CD14-positive monocyte (primary cell): ENCODE results near the gene DLL4. TPM values are rescaled to one million over a fixed set of nuclear protein-coding genes. Genes with fewer than 3 reads are reported as not detected.

Experiments used
- DNase-seq, 3 donors: peaks; one replicate each; pipeline ENCODE4 v3.0.0-alpha.2; 2011 to 2022
- H2AFZ ChIP-seq: 2 replicates; pipeline ENCODE4 v1.6.0; 2012; ENCODE audit warnings: mild to moderate bottlenecking, low read depth, low read length, inconsistent platforms; ENCODE audit not compliant: insufficient read depth, poor library complexity, severe bottlenecking
- H3K27ac ChIP-seq, 2 donors: 1 replicate in 1 of 2; 2 replicates in 1 of 2; pipeline ENCODE4 v1.5.1; 2012 to 2013; ENCODE audit warnings: low read length in 2 of 2, control low read depth in 1 of 2, inconsistent platforms in 1 of 2, low read depth in 1 of 2, mild to moderate bottlenecking in 1 of 2
- H3K27me3 ChIP-seq, 2 donors: one replicate each; pipeline versions ENCODE4 v1.6.0 to v1.6.1; 2011 to 2013; ENCODE audit warnings: low read length in 2 of 2; ENCODE audit not compliant: control insufficient read depth in 2 of 2, insufficient read depth in 2 of 2
- H3K36me3 ChIP-seq, 2 donors: replicated peaks in 1 of 2; 1 replicate in 1 of 2; 2 replicates in 1 of 2; pipeline versions ENCODE4 v1.5.1 to v1.6.1; 2012 to 2013; ENCODE audit warnings: low read length in 2 of 2, control low read depth in 1 of 2, inconsistent platforms in 1 of 2, mild to moderate bottlenecking in 1 of 2; ENCODE audit not compliant: insufficient read depth in 2 of 2, control insufficient read depth in 1 of 2
- H3K4me1 ChIP-seq, 2 donors: 1 replicate in 1 of 2; 2 replicates in 1 of 2; pipeline versions ENCODE4 v1.5.1 to v1.6.1; 2012 to 2013; ENCODE audit warnings: low read length in 2 of 2, control low read depth in 1 of 2, inconsistent platforms in 1 of 2, mild to moderate bottlenecking in 1 of 2, moderate library complexity in 1 of 2; ENCODE audit not compliant: insufficient read depth in 2 of 2, control insufficient read depth in 1 of 2
- H3K4me2 ChIP-seq: replicated peaks from 2 replicates; pipeline ENCODE3; 2012; ENCODE audit warnings: low read length, moderate library complexity, mild to moderate bottlenecking; ENCODE audit not compliant: poor library complexity, severe bottlenecking; ENCODE audit errors: extremely low read depth
- H3K4me3 ChIP-seq, 3 experiments: fragments of 200-600 bp in 1 of 3; sonication (generic) in 1 of 3; replicated peaks in 1 of 3; 1 replicate in 2 of 3; 2 replicates in 1 of 3; pipeline ENCODE4 v1.5.1; 2011 to 2013; ENCODE audit warnings: low read length in 3 of 3, mild to moderate bottlenecking in 3 of 3, control low read depth in 2 of 3, low read depth in 2 of 3, inconsistent platforms in 1 of 3, moderate library complexity in 1 of 3
- H3K79me2 ChIP-seq: 2 replicates; pipeline ENCODE4 v1.6.0; 2012; ENCODE audit warnings: mild to moderate bottlenecking, control low read depth, inconsistent platforms, low read length, moderate library complexity; ENCODE audit not compliant: insufficient read depth
- H3K9ac ChIP-seq: 2 replicates; pipeline ENCODE4 v1.6.0; 2017; ENCODE audit warnings: low read length, mild to moderate bottlenecking; ENCODE audit not compliant: insufficient read depth, poor library complexity, severe bottlenecking
- H3K9me3 ChIP-seq, 2 donors: replicated peaks in 1 of 2; 1 replicate in 1 of 2; 2 replicates in 1 of 2; pipeline versions ENCODE4 v1.5.1 to v1.6.1; 2012 to 2013; ENCODE audit warnings: low read length in 2 of 2, control low read depth in 1 of 2; ENCODE audit not compliant: control insufficient read depth in 1 of 2, insufficient read depth in 1 of 2
- H4K20me1 ChIP-seq: 2 replicates; pipeline ENCODE4 v1.6.0; 2012; ENCODE audit warnings: mild to moderate bottlenecking, low read length, control low read depth, moderate library complexity; ENCODE audit not compliant: insufficient read depth
- H3K27ac Mint-ChIP-seq, 7 donors: one replicate each; pipeline ENCODE4 v1.8.0; 2020; ENCODE audit warnings: mild to moderate bottlenecking in 7 of 7, mixed read lengths in 7 of 7, moderate library complexity in 6 of 7, inconsistent platforms in 2 of 7
- H3K27me3 Mint-ChIP-seq, 3 donors: one replicate each; pipeline ENCODE4 v1.8.0; 2021 to 2022; ENCODE audit warnings: low read depth in 3 of 3, mild to moderate bottlenecking in 3 of 3, mixed read lengths in 3 of 3, moderate library complexity in 3 of 3, inconsistent platforms in 1 of 3
- H3K36me3 Mint-ChIP-seq, 2 donors: one replicate each; pipeline ENCODE4 v1.8.0; 2020; ENCODE audit warnings: mixed read lengths in 2 of 2, inconsistent platforms in 1 of 2, mild to moderate bottlenecking in 1 of 2
- H3K4me1 Mint-ChIP-seq: one replicate; pipeline ENCODE4 v1.8.0; 2020; ENCODE audit warnings: mild to moderate bottlenecking, mixed read lengths
- H3K4me3 Mint-ChIP-seq, 2 donors: one replicate each; pipeline ENCODE4 v1.8.0; 2020; ENCODE audit warnings: mild to moderate bottlenecking in 2 of 2, mixed read lengths in 2 of 2, moderate library complexity in 1 of 2
- H3K9me3 Mint-ChIP-seq, 7 donors: one replicate each; pipeline ENCODE4 v1.8.0; 2020 to 2022; ENCODE audit warnings: mixed read lengths in 7 of 7, mild to moderate bottlenecking in 6 of 7, moderate library complexity in 6 of 7, inconsistent platforms in 2 of 7
- CTCF ChIP-seq: fragments of 200-600 bp; IDR thresholded peaks from one replicate; pipeline ENCODE4 v1.8.0; 2022; ENCODE audit warnings: antibody characterized with exemption, mild to moderate bottlenecking
- WGBS: methylation state at CpG from one replicate; pipeline ENCODE4 v1.1.5; 2013; ENCODE audit warnings: missing lambda C conversion rate; ENCODE audit not compliant: insufficient coverage; 5-methylcytosine and 5-hydroxymethylcytosine counted together
- intact Hi-C, 2 donors: fragments of 100-400 bp; cut with micrococcal nuclease; formaldehyde crosslinking; loops; one replicate each; pipeline versions ENCODE4 v1.15.0 to v1.15.1; 2023
- polyA plus RNA-seq, 3 donors: library from polyadenylated mRNA; depleted of rRNA in 1 of 3; unstranded in 2 of 3; stranded (reverse) in 1 of 3; fragments of 300-500 nt in 2 of 3; fragments of >200 nt in 1 of 3; fragmentation: Illumina TruSeq in 2 of 3; gene quantifications; 1 replicate in 2 of 3; 2 replicates in 1 of 3; pipeline ENCODE4 v1.2.3, GENCODE V29; 2012 to 2021

The DLL4 gene
- polyA plus RNA-seq, 3 donors: 0.07 TPM; not detected in 2

GRCh38 chr15:40968290-40969085 lies 39.3 kb downstream of the DLL4 start:
- Mint-ChIP-seq H3K4me1 (no peaks in the 10 kb centered on the region), H3K9me3 (no peaks in the 10 kb centered on the region), H3K4me3 (no peak overlapping the region), H3K27ac (no peak overlapping the region), H3K36me3 (no peaks in the 10 kb centered on the region), H3K27me3 (peaks cover 2 to 3% (median 2%) of the 10 kb centered on the region in 3 donors)
- Histone ChIP-seq H3K4me3 (no peak overlapping the region), H3K4me2 (no peak overlapping the region), H3K36me3 (no peaks in the 10 kb centered on the region), H3K27ac (no peak overlapping the region), H3K9me3 (no peaks in the 10 kb centered on the region), H3K27me3 (no peaks in the 10 kb centered on the region), H4K20me1 (no peaks in the 10 kb centered on the region), H3K4me1 (no peaks in the 10 kb centered on the region), H2AFZ (no peak overlapping the region), H3K9ac (no peak overlapping the region), H3K79me2 (no peaks in the 10 kb centered on the region)
- WGBS: 87% methylated on average over 3 of the region's 7 CpGs
- DNase-seq: no peak
- intact Hi-C loops: no loop called here
- no peak for TF ChIP-seq CTCF

- H3K4me1 Mint-ChIP-seq: no peaks in the 10 kb centered on the region
- intact Hi-C loops: no loop called here
- H3K36me3 Mint-ChIP-seq: peaks cover 0 to 3% of the 10 kb centered on the region in 2 donors
- no peaks in the 10 kb centered on the region for H3K36me3 ChIP-seq
- H3K4me1 ChIP-seq: no peaks in the 10 kb centered on the region
- no peak overlapping the region for H3K9ac ChIP-seq
- TF ChIP-seq CTCF: no peak
- no peaks in the 10 kb centered on the region for H3K9me3 Mint-ChIP-seq
- no peak overlapping the region for H3K4me3 Mint-ChIP-seq
- no peak overlapping the region for H3K4me3 ChIP-seq
- peaks cover 2 to 5% (median 3%) of the 10 kb centered on the region in 3 donors for H3K27me3 Mint-ChIP-seq
- no peaks in the 10 kb centered on the region for H4K20me1 ChIP-seq
- 96% methylated on average over 4 of the region's 8 CpGs for WGBS
- H3K4me2 ChIP-seq: no peak overlapping the region
- no peaks in the 10 kb centered on the region for H3K79me2 ChIP-seq
- H3K27me3 ChIP-seq: no peaks in the 10 kb centered on the region
- no peak overlapping the region for H2AFZ ChIP-seq
- no peaks in the 10 kb centered on the region for H3K9me3 ChIP-seq
- DNase-seq: no peak
- no peak overlapping the region for H3K27ac Mint-ChIP-seq
- no peak overlapping the region for H3K27ac ChIP-seq
These were observed 40.2 kb downstream of the DLL4 start for GRCh38 chr15:40969363-40969762.
